ENCODE measurements around the gene ARFGEF2.

GRCh38 chr20:49029203-49029602 is 107.7 kb downstream of the ARFGEF2 start:
- TF ChIP-seq FOXM1 (IDR thresholded peaks at IDR 0.05; ENCODE audit: borderline replicate concordance, low read depth), result no peak
- TF ChIP-seq CREB1 (IDR thresholded peaks at IDR 0.05; ENCODE audit: low read depth), result no peak
- TF ChIP-seq MAX (IDR thresholded peaks at IDR 0.05), result no peak
- TF ChIP-seq EP300 (IDR thresholded peaks at IDR 0.05; ENCODE audit: borderline replicate concordance), result no peak
- no peak for TF ChIP-seq TAF1 (IDR thresholded peaks at IDR 0.05; ENCODE audit: low read depth)
- TF ChIP-seq RAD21 (IDR thresholded peaks at IDR 0.05; ENCODE audit: low read depth), result no peak
- TF ChIP-seq TCF12 (IDR thresholded peaks at IDR 0.05; ENCODE audit: low read depth), result no peak
- TF ChIP-seq CEBPB (IDR thresholded peaks at IDR 0.05), result no peak
- no peak for TF ChIP-seq REST (IDR thresholded peaks at IDR 0.05; ENCODE audit: low read depth)
